GM21723 (cell line): ENCODE data around the gene KCNQ1OT1.

Experiments used
- ATAC-seq: cut with Tn5 transposase; IDR thresholded peaks from one replicate; pipeline ENCODE4 v1.9.1; 2021; ENCODE audit warnings: mild to moderate bottlenecking, moderate library complexity; ENCODE audit not compliant: unreplicated experiment

The KCNQ1OT1 gene

DNA sequence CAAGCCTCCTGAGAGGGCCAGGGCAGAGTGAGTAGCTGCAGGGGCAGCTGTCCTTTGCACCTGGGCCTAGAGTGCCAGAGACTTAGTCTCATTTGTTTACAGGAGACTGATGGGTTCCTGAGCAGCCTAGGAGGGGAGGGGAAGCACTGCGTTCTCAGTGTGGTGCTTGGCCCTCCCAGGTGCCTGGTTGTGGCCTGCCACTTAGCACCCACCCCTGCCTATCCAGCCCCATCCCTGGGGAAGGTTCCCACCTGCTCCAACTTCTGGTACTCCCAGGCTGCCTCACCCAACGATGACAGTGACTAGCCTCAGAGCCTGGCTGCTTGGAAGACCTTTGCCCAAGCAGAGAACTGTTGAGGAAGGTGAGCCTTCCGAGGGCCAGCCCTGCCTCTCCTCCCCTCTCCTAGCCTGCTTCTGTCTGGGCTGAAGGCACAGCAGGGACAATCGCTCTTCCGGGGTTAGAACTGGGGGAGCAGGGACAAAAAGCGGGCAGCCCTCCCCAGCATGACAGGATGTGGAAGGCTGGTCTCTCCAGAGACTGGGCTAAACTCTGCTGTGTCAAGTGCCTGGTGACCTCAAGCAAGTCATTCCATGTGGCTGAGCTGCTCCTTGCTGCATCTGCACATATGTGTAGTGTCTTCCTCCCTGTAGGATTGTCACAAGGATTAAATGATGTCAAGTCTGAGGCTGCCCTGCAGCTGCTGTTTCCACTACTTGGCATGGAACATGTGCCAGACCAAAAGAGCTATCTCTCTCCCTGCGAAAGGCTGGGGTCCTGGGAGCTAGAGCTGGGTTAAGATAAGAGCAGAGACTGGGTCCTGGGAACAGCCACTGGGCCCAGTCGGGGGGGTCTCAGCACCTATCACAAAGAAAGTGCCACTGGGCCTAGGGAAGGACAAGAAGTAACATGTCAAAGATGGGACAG lies 9.9 kb downstream of the KCNQ1OT1 start:
- no peak for ATAC-seq

GRCh38 chr11:2688381-2689231 lies 11.2 kb downstream of the KCNQ1OT1 start:
- ATAC-seq: no peak

- no peak for ATAC-seq
These were observed 12.0 kb downstream of the KCNQ1OT1 start for GRCh38 chr11:2687782-2688191.

- no peak for ATAC-seq
These were observed 12.6 kb downstream of the KCNQ1OT1 start for GRCh38 chr11:2687223-2687530.

DNA sequence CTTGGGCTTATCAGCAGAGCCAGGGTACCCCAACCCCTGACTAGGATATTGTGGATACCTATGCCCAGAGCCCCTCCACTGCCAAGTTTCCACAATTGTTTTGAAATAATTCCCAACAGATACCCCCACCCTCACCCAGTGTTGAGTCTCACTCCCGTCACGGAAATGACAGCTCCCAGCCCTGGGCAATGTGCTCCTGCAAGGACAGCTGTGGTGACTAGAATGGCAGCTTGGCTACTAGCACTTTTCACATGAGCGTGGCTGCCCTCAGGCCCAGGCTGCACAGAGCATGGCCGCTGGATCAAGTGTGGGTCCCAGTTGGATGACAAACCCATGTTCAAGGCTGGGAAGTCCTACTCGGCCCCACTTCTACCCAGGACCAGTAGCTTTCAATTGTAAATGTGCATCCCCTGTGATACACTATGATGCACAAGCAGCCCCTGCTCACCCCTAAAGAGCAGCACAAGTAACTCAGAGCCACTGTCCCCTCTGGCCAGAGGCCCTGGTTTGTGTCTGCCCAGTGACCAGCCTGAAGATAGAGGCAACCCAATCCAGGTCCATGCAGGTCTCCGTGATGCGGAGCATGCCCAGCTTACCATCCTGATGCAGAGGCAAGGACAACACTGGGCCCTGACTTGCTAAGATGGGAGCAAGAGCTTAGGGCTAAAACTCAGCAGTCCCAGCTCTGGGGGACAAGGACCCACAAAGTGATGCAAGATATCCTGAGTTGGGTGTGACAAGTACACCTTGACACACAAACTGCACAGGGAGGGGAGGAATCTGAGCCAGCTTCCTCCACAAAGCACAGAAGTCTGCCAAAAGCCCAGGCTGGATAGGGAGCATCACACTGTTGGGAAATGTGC lies 13.2 kb downstream of the KCNQ1OT1 start:
- no peak for ATAC-seq

GRCh38 chr11:2685566-2686359 lies 14.0 kb downstream of the KCNQ1OT1 start:
- ATAC-seq: no peak

DNA sequence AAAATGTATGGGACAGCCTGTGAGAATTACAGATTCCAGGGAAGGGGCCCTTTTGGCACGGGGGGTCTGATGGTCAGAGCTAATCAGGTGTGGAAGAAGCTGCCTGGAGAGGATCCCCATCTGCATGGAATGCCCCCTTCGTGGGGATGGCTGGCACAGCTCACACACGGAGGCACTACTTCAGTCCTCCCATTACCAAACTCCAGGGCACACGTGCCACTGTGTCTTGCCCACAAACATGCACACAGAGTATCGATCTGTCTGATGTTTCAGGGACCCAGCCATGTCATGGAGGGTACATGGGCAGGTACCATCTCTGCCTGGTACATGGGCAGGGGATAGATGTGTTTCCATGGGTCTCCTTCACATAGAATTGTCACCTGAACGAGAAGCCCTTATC lies 14.7 kb downstream of the KCNQ1OT1 start:
- ATAC-seq: no peak

DNA sequence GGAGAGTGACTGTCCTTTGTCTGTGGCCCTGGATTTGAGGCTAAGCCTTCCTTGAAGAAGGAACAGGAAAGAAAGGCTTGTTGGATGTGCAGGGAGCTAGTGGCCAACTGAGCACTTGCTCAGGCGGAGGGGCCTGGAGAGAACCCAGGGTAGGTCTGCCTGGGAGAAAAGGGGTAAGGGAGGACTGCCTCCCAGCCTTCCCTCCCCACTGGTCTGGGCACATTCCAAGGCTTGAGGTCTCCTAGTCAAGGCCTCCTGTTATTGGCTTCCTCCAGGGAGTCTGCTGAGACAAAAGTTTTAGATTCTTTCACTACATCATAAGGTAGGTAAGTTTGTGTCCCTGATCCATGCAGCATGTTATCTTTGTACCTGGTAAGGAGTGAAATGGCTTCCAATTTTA lies 15.2 kb downstream of the KCNQ1OT1 start:
- ATAC-seq: no peak

- no peak for ATAC-seq
These were observed 16.0 kb downstream of the KCNQ1OT1 start for GRCh38 chr11:2683806-2684205.

DNA sequence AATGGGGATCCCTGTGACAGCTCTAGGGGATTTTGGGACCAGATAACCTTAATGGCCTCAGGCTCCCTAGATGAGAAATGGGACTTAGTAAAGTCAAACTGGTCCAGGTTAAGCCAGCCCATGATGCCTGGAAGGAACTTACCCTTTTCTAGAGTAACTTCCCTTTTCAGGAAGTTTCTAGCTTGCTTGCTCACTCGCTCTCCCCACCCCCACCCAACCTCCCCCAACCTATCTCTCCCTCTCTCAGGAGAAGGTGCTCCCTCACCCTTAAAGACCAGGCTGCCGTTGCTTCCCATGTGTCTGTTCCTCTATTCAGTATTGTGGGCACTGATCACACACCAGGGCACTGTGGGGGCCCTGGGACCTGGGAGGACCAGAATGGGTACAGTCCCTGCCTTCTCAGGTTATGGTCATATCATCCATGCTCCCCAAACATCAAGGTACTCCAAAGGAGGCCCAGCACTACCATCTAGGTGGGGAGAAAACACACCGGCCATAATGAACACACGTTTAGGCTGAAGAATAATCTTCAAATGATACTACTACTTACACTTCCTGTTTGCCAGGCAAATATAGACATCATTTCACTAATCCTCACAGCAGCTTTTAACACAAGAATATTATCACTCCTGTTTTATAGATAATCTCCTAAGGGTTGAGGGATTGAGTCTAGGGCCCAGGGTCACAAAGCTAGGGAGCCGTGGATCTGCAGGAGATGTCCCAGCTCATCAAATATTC lies 18.2 kb downstream of the KCNQ1OT1 start:
- no peak for ATAC-seq

- ATAC-seq: no peak
These were observed 20.6 kb downstream of the KCNQ1OT1 start for GRCh38 chr11:2679011-2679676.

DNA sequence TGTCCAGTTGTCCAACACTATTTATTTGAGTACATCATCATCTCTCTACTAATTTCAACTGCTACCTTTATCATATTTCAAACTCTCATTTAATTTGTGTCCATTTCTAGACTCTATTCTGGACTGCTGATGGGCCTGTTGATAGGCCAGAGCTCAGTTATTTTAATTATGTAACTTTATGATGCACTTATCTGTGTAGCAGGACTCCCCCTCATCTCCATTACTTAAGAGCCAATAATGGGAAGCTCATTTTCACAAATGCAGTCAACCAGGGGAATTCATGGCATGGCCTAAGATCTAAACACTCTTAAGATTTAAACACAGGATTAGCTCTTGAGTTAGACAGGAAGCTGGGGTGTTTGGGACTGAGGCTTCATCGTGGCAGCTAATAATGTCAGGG lies 21.4 kb downstream of the KCNQ1OT1 start:
- ATAC-seq: no peak

DNA sequence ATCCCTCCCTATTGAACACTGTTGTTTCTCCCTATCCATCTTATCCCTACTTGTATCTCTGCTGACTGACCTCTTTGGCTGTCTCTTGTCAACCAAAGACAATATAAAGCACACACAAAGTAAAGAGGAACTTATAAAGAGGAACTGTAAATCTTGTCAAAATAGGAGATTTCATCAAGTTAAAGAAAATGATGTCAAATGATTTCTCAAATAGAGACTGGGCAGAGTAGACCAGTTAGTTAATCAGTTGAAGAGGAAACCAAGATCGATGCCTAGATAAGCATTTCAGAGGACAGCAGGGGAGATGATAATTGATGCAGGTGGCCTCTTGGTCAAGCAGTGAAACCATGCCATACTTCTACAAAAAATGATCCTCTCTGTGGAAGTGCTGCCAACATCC lies 22.7 kb downstream of the KCNQ1OT1 start:
- no peak for ATAC-seq

DNA sequence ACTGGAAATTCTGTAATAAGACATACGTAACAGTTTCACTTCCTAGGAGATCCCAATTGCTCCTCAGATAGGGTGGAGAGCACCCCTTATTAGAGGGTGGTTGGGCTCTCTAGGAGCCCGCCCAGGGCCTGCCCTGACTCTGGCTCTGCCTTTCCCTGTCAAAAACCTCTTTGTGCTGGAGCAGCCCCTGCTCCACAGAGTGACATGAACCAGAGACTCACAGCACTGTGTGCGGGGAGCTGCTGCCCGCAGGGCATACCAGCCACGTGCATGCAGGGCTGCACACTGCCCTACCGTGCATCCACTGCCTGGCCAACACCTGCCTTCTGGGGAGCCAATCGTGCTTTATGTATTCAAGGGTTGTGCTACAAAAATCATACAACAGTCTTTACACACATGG lies 24.3 kb downstream of the KCNQ1OT1 start:
- ATAC-seq: no peak

GRCh38 chr11:2674658-2675131 lies 25.1 kb downstream of the KCNQ1OT1 start:
- ATAC-seq: no peak

GRCh38 chr11:2673871-2674471 lies 25.8 kb downstream of the KCNQ1OT1 start:
- ATAC-seq: no peak

DNA sequence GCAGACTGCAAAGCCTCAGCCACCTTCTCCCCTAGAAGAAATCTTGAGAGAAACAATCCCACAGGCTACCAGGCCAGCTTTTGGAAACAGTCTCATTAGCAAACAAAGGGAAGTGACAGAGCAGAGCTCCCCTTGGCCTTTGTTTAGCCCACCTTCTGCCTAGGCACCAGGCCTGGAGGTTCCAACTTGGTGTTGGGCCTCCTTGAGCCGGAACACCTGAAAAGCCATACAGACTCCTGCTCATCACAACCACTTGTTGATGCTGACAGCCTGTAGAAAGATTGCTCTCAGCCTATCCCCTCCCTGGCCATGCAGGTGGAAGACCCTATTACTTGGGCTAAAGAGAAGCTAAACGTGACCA lies 26.6 kb downstream of the KCNQ1OT1 start:
- no peak for ATAC-seq

GRCh38 chr11:2672553-2673249 lies 27.1 kb downstream of the KCNQ1OT1 start:
- no peak for ATAC-seq
